Lung microvascular endothelial cell (primary cell): ENCODE measurements around the gene PRELID3B. TPM values are rescaled to one million over a fixed set of nuclear protein-coding genes. Genes with fewer than 3 reads are reported as not detected.
A peak's percentile ranks its signal among the peaks of the same experiment; 100 is the strongest.
"Not testable (repeated sequence)": the region's sequence is repeated elsewhere in the genome, so short reads cannot be mapped to it uniquely, and the experiment has no call there.

Source experiments
- DNase-seq, 2 donors: peaks; one replicate each; pipeline versions ENCODE4 v3.0.0 to v3.0.0-alpha.2; 2010; ENCODE audit warnings: low read depth in 2 of 2
- total RNA-seq: library from RNA; depleted of rRNA; stranded (reverse); fragments of >200 nt; gene quantifications from 2 replicates; pipeline ENCODE4 v1.2.1, GENCODE V29; 2014

The PRELID3B gene
- total RNA-seq, 1 donor from 2014 or later: 86.5 TPM

- no peak for DNase-seq
These were observed 7.9 kb upstream of the PRELID3B start for GRCh38 chr20:59050437-59050836.

- no peak for DNase-seq
These were observed 6.1 kb upstream of the PRELID3B start for GRCh38 chr20:59048681-59049030.

GRCh38 chr20:59047938-59048680 is 5.5 kb upstream of the PRELID3B start:
- no peak for DNase-seq

DNA sequence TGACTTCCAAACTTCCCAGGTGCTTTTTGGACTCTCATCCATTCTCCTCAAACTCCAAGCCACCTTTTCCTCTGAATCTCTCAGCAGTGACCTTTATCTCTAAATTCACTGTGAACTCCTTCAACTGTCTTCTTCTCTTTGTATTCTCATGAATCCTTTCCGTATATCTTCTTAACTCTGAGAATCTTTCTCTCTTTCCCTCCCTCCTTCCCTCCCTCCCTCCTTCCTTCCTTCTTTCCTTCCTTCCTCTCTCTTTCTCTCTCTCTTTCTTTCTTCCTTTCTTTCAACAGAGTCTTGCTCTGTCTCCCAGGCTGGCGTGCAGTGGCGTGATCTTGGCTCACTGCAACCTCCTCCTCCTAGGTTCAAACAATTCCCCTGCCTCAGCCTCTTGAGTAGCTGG is 4.3 kb upstream of the PRELID3B start:
- no peak for DNase-seq

DNA sequence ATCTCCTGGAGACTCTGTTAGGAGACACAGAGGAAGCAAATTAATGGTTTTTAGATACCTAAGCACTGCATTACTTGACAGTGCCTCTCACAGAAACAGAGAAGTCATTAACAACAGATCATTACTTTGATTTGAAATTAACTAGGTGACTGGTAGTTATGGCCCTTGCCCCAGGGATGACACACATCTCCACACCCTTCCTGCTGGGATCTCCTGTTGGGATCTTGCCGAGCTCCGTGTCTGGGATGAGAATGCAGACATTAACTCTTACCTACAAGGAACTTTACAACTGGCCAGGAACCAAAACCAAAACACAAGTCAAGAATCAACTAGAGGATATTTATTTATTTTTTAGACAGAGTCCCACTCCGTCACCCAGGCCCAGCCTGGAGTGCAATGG is 2.2 kb upstream of the PRELID3B start:
- DNase-seq: no peak

GRCh38 chr20:59044295-59044694 is 1.7 kb upstream of the PRELID3B start:
- DNase-seq: no peak

DNA sequence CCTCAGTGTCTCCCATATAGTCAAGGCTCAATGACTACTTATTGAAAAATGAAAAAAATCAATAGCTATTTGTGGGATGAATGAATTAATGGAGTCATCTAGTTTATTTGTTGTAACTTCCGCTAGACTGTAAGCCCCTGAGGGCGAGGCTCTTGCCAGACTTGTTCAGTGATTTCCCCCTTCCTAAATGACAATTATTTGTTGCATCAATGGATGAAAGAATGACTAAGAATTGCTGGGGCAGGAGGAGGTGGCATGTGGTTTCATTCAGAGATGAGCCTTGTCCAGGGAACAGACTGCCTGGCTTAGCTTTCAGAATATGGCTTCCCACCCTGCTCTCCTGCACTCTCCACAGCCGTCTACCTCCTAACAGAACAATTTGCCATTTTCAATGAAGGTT is 1.1 kb upstream of the PRELID3B start:
- no peak for DNase-seq

DNA sequence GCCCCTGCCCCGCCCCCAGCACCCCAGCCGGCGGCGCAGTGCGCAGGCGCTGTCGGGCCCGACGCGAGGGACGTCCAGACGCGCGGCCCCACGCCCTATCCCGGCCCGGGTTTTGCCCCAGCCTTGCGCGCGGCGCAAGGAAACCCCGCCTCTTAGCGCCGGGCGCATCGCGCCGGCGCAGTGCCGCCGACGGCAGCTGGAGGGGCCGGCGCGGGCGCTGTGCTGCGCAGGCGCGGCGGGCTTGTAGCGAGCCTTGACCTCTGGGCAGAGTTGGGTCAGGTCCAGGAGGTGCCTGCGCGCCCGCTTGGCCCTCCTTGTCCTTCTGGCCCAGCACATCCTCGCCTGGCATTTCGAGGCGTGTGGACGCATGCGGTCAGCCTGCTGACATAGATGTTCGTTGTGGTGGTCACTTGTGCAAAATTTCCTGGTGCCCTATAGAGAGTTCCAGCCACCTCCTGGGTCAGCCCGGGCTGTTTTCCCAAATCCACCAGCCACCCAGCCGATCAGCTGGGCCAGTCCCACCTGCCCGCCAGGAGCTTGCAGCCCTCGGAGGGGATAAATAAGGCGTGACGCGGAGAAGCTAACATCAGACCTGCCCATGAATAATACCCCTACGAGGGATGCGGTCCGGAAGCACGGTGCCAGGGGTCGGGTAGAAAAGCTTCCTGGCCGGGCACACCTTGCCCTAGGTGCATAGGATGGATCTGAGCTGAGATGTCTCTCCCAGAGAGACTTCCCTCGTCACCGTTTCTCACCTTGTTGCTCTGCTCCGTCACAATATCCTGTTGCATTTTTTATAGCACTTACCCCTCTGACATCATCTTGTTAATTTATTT is 428 bp upstream of the PRELID3B start:
- peak; percentile 92 to 94 for DNase-seq

- not testable (repeated sequence) for DNase-seq
These were observed 1.1 kb downstream of the PRELID3B start for GRCh38 chr20:59041487-59041886.

DNA sequence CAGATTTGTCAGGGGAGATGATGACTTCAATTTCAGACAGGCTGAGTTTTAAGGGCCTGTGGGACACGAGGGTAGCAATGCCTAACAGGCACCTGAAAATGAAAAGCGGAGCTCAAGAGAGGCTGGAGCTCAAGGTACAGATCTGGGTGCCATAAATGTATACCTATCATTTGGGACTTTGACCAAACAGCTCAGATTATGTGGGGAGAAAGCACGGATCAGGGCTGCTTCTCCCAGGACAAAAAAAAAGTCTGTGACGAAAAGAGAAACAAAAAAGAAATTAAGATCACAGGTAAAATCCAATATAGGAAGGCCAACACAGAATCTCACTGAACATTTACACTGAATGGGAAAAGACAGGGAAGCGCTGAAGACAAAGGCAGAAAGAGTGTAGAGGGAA is 1.9 kb downstream of the PRELID3B start:
- no peak for DNase-seq

DNA sequence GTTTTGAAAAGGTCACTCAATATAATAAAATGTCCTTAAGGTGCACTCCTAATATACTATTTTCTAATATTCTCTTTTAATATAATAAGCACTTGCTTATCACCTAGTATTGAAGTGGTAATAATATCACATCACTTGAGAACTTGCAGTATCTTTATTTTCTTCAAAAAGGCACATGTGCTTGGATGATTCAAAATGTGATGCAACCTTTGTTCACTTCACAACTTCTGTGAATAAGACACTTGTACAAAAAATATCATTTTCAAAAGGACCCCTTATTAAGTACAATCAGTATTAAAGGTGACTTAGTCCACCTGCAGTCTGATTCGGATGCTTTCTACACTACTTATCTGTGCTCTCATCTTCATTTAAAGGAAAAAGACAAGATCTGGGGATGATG is 3.4 kb downstream of the PRELID3B start:
- DNase-seq: no peak

DNA sequence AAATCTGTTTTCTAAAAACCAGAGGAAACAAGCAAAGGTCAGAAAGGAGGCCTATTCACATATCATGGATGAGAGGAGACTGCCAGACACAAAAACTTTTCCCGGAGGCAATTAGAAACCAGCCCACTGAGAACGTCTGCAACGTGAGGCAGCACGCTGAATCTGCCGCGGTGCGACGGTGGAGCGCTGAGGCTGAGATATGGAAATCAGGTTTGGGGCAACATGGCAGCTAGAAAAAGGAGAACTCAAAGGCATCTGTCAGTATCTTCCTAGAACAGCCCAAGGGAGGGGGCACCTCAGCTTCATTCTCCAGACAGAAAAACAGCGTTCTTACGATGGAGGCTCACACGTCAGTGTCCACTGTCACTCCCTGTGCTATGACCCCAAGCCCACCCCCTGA is 5.2 kb downstream of the PRELID3B start:
- DNase-seq: no peak

DNA sequence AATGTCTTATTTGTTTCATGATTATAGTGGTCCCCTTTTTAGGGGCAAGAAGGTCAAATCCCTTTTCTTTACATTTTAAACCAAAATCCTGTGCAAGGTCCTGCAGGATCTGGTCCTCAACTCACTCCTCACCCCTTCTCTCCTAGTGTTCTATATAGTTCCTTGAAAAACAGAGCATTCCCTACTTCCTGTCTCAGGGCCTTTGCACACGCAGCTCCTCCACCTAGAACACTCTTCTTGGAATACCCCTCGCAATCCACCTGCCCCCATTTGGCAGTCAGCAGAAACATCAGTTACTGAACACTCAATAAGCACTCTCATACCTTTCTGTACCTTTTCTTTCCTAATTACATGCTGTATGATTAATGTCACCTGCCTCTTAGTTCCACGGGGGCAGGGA is 7.2 kb downstream of the PRELID3B start:
- no peak for DNase-seq

- no peak for DNase-seq
These were observed 8.9 kb downstream of the PRELID3B start for GRCh38 chr20:59033616-59034165.

GRCh38 chr20:59033093-59033492 is 9.5 kb downstream of the PRELID3B start:
- DNase-seq: no peak

DNA sequence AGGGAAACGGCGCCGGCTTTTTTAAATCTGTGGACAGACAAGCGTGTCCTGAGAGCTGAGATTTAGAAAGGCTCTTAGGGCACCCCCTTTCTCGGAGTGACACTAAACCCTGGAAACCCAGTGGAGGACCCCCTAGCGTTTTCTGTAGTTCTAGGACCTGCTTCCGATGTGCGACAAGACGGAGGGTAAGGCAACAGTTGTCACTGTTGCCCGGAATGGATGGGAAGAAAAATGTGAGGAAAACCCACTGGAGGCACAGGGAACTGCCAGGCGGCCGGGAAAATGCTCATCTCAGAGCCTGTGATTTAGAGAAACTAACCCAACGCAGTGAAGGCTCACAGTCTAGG is 9.9 kb downstream of the PRELID3B start:
- peak; percentile 45 to 48 for DNase-seq

GRCh38 chr20:59032023-59032712 is 10.4 kb downstream of the PRELID3B start, which contains the start of gene ATP5F1E:
Gene ATP5F1E, minus strand, starts transcription at chr20:59032335. Its CDS starts 84 bp downstream, at chr20:59032251.
- DNase-seq: peak; percentile 97

DNA sequence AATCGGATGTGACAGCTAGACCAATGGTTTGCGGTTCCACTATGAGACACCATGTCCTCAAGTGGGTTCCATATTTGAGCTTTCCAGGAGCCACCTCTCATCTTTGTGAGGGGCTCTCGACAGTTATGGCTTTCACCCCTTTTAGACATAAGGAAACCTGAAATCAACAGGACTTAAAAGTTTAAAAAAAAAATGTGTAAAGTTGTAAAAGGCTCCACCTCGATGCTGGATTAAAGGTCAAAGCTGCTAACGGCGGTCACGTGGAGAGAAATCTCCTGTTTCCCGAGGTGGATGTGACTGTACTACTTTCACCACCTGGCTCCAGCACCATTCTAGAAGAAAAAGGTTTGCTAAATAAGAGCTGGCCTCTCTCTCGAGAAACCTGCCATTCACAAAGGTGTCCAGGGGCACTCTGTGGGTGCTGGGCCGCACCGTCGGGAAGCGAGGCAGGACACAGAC is 11.0 kb downstream of the PRELID3B start:
- DNase-seq: no peak

GRCh38 chr20:59030911-59031563 is 11.5 kb downstream of the PRELID3B start:
- DNase-seq: peak in 1 of 2 donors; percentile 31

DNA sequence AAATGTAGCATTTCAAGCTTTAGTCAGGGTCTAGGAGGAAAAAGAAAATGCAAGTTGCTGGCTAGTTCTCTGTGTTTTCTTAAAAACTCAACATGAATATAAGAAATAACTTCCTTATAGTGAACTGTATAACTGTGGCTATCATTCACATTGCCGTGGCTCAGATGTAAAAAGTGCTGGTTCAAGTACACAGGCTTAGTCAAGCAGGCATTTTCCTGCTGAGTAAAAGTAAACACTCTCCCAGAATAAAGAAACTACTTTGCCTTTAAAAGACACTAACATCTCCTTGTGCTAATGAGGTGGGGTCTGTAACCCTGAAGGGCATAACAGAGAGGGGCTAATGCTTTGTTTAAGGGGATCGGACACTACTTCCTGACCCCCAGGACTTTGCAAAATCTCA is 13.8 kb downstream of the PRELID3B start:
- DNase-seq: no peak

DNA sequence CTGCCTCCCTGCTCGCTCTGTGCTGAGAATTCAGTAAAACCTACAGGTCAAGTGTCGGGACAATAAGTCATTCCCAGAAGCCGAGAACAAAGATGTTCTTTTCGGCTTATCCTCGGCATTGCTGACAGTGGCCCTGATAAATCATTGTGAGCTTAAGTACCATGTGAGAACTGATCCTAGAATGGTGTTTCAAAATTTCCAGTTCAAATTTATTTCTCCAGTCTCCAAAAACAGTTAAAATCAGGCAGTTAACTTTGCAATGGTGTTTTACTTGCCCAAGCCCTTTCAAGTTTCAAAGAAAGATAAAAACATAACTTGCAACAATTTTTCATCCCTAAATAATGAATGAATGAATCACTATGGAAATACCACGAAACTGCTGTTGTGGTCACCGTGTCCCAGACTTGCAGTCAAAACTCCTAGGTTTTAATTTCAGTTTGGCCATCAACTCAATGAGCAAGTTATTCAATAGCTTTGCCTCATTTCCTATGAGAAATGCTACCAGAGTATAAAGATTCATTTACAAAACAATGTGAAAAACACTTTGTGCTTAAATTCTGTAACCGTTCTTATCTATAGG is 14.8 kb downstream of the PRELID3B start:
- peak; percentile 24 to 52 for DNase-seq
